Activated CD4-positive, CD25-positive, alpha-beta regulatory T cell treated with anti-CD3 and anti-CD28 coated beads, Interleukin-2, amount 50 U/mL, for 16 hours (primary cell): Measurements from ENCODE around the gene FTCD.

ENCODE experiments used
- DNase-seq: peaks from one replicate; pipeline ENCODE4 v3.0.0-alpha.2; 2020; ENCODE audit warnings: low read depth, low spot score

The FTCD gene

GRCh38 chr21:46124083-46124925 lies 31.1 kb downstream of the FTCD start:
- DNase-seq, result no peak

GRCh38 chr21:46122758-46123683 lies 32.4 kb downstream of the FTCD start:
- no peak for DNase-seq

GRCh38 chr21:46122237-46122671 lies 33.1 kb downstream of the FTCD start:
- no peak for DNase-seq

- DNase-seq, result no peak
Measured at GRCh38 chr21:46121286-46122221, 33.8 kb downstream of the FTCD start.

- DNase-seq, result no peak
Measured at GRCh38 chr21:46120301-46121285, 34.8 kb downstream of the FTCD start.

GRCh38 chr21:46119637-46120271 lies 35.6 kb downstream of the FTCD start:
- no peak for DNase-seq

- no peak for DNase-seq
Measured at GRCh38 chr21:46119144-46119636, 36.2 kb downstream of the FTCD start.

GRCh38 chr21:46118316-46119143 lies 36.8 kb downstream of the FTCD start:
- DNase-seq, result no peak

- no peak for DNase-seq
Measured at GRCh38 chr21:46117586-46118315, 37.6 kb downstream of the FTCD start.

- no peak for DNase-seq
Measured at GRCh38 chr21:46116776-46117585, 38.4 kb downstream of the FTCD start.

- no peak for DNase-seq
Measured at GRCh38 chr21:46116189-46116775, 39.1 kb downstream of the FTCD start.

- no peak for DNase-seq
Measured at GRCh38 chr21:46115441-46116188, 39.8 kb downstream of the FTCD start.

- DNase-seq, result no peak
Measured at GRCh38 chr21:46114963-46115362, 40.4 kb downstream of the FTCD start.

- DNase-seq, result no peak
Measured at GRCh38 chr21:46113497-46114176, 41.7 kb downstream of the FTCD start.

GRCh38 chr21:46112725-46113215 lies 42.6 kb downstream of the FTCD start:
- DNase-seq, result no peak
